IMR-90 (cell line): ENCODE measurements around the gene LINC00305.

ENCODE experiments used
- BHLHE40 ChIP-seq: fragments of 150-350 bp; IDR thresholded peaks from 2 replicates; pipeline ENCODE4 v1.6.1; 2016; ENCODE audit warnings: mild to moderate bottlenecking, low read depth, low read length
- CEBPB ChIP-seq: IDR thresholded peaks from 2 replicates; pipeline ENCODE4 v1.6.1; 2012; ENCODE audit warnings: low read depth, low read length, improper control_type of control experiment
- CTCF ChIP-seq: conservative IDR thresholded peaks from 2 replicates; pipeline ENCODE4 v1.5.1; 2012; ENCODE audit warnings: mild to moderate bottlenecking, low read depth, low read length, improper control_type of control experiment
- MAFK ChIP-seq: IDR thresholded peaks from 2 replicates; pipeline ENCODE4 v1.6.1; 2012; ENCODE audit warnings: low read depth, low read length, improper control_type of control experiment
- MAZ ChIP-seq: IDR thresholded peaks from 2 replicates; pipeline ENCODE4 v1.6.1; 2012; ENCODE audit warnings: low read depth, mild to moderate bottlenecking, low read length, improper control_type of control experiment, moderate library complexity, borderline replicate concordance
- MXI1 ChIP-seq: IDR thresholded peaks from 2 replicates; pipeline ENCODE4 v1.6.1; 2012; ENCODE audit warnings: low read depth, mild to moderate bottlenecking, low read length, moderate library complexity, borderline replicate concordance
- POLR2A ChIP-seq: IDR thresholded peaks from 2 replicates; pipeline ENCODE4 v1.6.1; 2012; ENCODE audit warnings: mild to moderate bottlenecking, low read depth, low read length
- RAD21 ChIP-seq: IDR thresholded peaks from 2 replicates; pipeline ENCODE4 v1.6.1; 2012; ENCODE audit warnings: low read length, improper control_type of control experiment
- RFX5 ChIP-seq: IDR thresholded peaks from 2 replicates; pipeline ENCODE4 v1.8.0; 2012; ENCODE audit warnings: low read depth, mild to moderate bottlenecking, low read length, moderate library complexity
- SMC3 ChIP-seq: fragments of 150-350 bp; IDR thresholded peaks from 2 replicates; pipeline ENCODE4 v1.6.1; 2016; ENCODE audit warnings: low read depth, mild to moderate bottlenecking, antibody characterized with exemption, low read length, moderate library complexity
- USF2 ChIP-seq: fragments of 150-350 bp; IDR thresholded peaks from 2 replicates; pipeline ENCODE4 v1.6.1; 2017; ENCODE audit warnings: mild to moderate bottlenecking, antibody characterized with exemption, low read length, low read depth
- TF ChIP-seq, protein P1 (sequence below): fragments of 150-350 bp; IDR thresholded peaks from 2 replicates; pipeline ENCODE4 v1.6.1; 2016; ENCODE audit warnings: low read depth, mild to moderate bottlenecking, low read length, moderate library complexity, borderline replicate concordance

- TF ChIP-seq RAD21 (no peak), CTCF (no peak), POLR2A (no peak), RFX5 (no peak), MAZ (no peak), MAFK (no peak), SMC3 (no peak), BHLHE40 (no peak), USF2 (no peak), MXI1 (no peak), CEBPB (no peak)
- TF ChIP-seq, protein P1, sequence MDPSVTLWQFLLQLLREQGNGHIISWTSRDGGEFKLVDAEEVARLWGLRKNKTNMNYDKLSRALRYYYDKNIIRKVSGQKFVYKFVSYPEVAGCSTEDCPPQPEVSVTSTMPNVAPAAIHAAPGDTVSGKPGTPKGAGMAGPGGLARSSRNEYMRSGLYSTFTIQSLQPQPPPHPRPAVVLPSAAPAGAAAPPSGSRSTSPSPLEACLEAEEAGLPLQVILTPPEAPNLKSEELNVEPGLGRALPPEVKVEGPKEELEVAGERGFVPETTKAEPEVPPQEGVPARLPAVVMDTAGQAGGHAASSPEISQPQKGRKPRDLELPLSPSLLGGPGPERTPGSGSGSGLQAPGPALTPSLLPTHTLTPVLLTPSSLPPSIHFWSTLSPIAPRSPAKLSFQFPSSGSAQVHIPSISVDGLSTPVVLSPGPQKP: no peak
These were observed 31.3 kb upstream of the LINC00305 start for GRCh38 chr18:64180171-64180570.
